ENCODE results near the gene TBX2. TPM values are rescaled to one million over a fixed set of nuclear protein-coding genes. Genes with fewer than 3 reads are reported as not detected.

TBX2 gene
- total and polyA plus RNA-seq, 12 donors: 2.4 to 22.1 (median 7.4) TPM

- Histone ChIP-seq H3K9me3 (replicated peaks in 1 of 3) (no peaks in the 10 kb centered on the region), H3K4me3 (peak overlapping the region in 1 of 4 donors; percentile 36), H3K4me1 (replicated peaks in 1 of 2) (peaks cover 17 to 33% of the 10 kb centered on the region in 2 donors), H3K27me3 (peaks cover 42% of the 10 kb centered on the region), H3K36me3 (replicated peaks in 1 of 2) (peaks cover 0 to 6% of the 10 kb centered on the region in 2 donors), H3K27ac (peak overlapping the region in 2 of 5 donors; percentile 74 to 81)
- no peak for DNase-seq
- intact Hi-C loops (cut with DNase I): no loop called here
- TF ChIP-seq CTCF (IDR thresholded peaks at IDR 0.05) (no peak), POLR2A (IDR thresholded peaks at IDR 0.05) (no peak)
- WGBS, 4 donors: 35 to 50% (median 41%) methylated on average over 23 to 55 of the region's 55 CpGs
These were observed 3.5 kb downstream of the TBX2 start for GRCh38 chr17:61402978-61403800.

- peaks cover 0 to 8% of the 10 kb centered on the region in 2 donors for H3K36me3 ChIP-seq (replicated peaks in 1 of 2)
- intact Hi-C loops (cut with DNase I): no loop called here
- 33 to 63% (median 50%) methylated on average over 19 to 66 of the region's 66 CpGs for WGBS, 4 donors
- DNase-seq: peak in 1 of 7 donors; percentile 10
- H3K4me3 ChIP-seq: peak overlapping the region in 1 of 4 donors; percentile 36
- H3K27ac ChIP-seq: peak overlapping the region in 2 of 5 donors; percentile 74 to 81
- peaks cover 42% of the 10 kb centered on the region for H3K27me3 ChIP-seq
- no peaks in the 10 kb centered on the region for H3K9me3 ChIP-seq (replicated peaks in 1 of 3)
- peaks cover 12 to 37% of the 10 kb centered on the region in 2 donors for H3K4me1 ChIP-seq (replicated peaks in 1 of 2)
- TF ChIP-seq POLR2A (IDR thresholded peaks at IDR 0.05): no peak
- no peak for TF ChIP-seq CTCF (IDR thresholded peaks at IDR 0.05)
These were observed 4.4 kb downstream of the TBX2 start for GRCh38 chr17:61403801-61404662.

- Histone ChIP-seq H3K4me3 (peak overlapping the region in 1 of 4 donors; percentile 36), H3K27me3 (peaks cover 42% of the 10 kb centered on the region), H3K4me1 (replicated peaks in 1 of 2) (peaks cover 6 to 32% of the 10 kb centered on the region in 2 donors), H3K9me3 (replicated peaks in 1 of 3) (no peaks in the 10 kb centered on the region), H3K36me3 (replicated peaks in 1 of 2) (peaks cover 0 to 8% of the 10 kb centered on the region in 2 donors), H3K27ac (peak overlapping the region in 2 of 5 donors; percentile 74 to 81)
- WGBS, 4 donors: 14 to 33% (median 18%) methylated on average over 8 to 27 of the region's 27 CpGs; no CpG with 5 or more reads in 1 of the 4 donors
- TF ChIP-seq POLR2A (IDR thresholded peaks at IDR 0.05): no peak
- no peak for TF ChIP-seq CTCF (IDR thresholded peaks at IDR 0.05)
- intact Hi-C loops (cut with DNase I): no loop called here
- DNase-seq: peak in 1 of 7 donors; percentile 19
These were observed 4.9 kb downstream of the TBX2 start for GRCh38 chr17:61404663-61404912.

Data from adrenal gland (tissue), 12 donors.